Lower leg skin (tissue), 3 donors: ENCODE results near the gene RAPGEF1.

ENCODE experiments used
- POLR2A ChIP-seq, 2 donors: fragments of 450-650 bp; IDR thresholded peaks; one replicate each; pipeline ENCODE4 v1.6.1; 2016 to 2017; ENCODE audit warnings: antibody characterized with exemption in 2 of 2, mild to moderate bottlenecking in 1 of 2, moderate library complexity in 1 of 2
- TF ChIP-seq, protein P1 (sequence below), 3 donors: fragments of 450-650 bp; IDR thresholded peaks; one replicate each; pipeline ENCODE4 v1.5.1; 2016; ENCODE audit warnings: antibody characterized with exemption in 3 of 3, mild to moderate bottlenecking in 3 of 3, moderate library complexity in 2 of 3

DNA sequence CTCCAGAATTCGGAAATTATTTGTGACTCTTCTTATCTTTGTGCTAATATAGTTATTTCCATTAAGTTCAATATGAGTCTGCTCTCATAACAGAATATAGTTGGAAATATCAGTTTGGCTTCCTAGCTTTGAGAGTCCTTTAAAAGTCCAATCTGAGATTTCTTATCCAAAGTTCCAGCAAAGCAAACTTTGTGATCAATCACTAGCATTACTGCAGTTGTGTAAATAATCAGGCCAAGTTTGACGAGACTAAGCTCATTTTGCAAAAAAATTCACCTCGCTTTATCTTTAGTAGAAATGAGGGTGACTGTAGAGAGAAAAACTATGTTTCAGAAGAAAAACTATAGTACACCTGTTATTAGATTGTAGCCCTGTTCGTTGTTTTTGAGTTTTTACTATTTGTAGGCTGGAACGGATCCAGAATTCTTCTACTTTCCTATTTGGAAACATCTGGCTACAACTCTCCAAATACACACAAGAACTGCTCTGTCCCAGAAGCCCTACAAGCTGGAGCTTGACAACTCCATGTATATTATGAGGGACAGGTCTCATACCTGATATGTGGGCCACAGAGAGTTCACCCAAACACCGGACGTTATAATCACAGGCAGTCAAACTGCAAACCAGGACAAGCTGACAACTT lies 47.8 kb downstream of the RAPGEF1 start:
- TF ChIP-seq, protein P1, sequence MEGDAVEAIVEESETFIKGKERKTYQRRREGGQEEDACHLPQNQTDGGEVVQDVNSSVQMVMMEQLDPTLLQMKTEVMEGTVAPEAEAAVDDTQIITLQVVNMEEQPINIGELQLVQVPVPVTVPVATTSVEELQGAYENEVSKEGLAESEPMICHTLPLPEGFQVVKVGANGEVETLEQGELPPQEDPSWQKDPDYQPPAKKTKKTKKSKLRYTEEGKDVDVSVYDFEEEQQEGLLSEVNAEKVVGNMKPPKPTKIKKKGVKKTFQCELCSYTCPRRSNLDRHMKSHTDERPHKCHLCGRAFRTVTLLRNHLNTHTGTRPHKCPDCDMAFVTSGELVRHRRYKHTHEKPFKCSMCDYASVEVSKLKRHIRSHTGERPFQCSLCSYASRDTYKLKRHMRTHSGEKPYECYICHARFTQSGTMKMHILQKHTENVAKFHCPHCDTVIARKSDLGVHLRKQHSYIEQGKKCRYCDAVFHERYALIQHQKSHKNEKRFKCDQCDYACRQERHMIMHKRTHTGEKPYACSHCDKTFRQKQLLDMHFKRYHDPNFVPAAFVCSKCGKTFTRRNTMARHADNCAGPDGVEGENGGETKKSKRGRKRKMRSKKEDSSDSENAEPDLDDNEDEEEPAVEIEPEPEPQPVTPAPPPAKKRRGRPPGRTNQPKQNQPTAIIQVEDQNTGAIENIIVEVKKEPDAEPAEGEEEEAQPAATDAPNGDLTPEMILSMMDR (IDR thresholded peaks at IDR 0.05) = no peak
- TF ChIP-seq POLR2A (IDR thresholded peaks at IDR 0.05) = no peak
